Stimulated activated CD4-positive, alpha-beta T cell treated with anti-CD3 and anti-CD28 coated beads, TNF-alpha, amount 100 ng/mL, for 1 hour (primary cell): ENCODE data around the gene TOGARAM2.

Experiments used
- DNase-seq, 3 donors: peaks; one replicate each; pipeline ENCODE4 v3.0.0-alpha.2; 2020; ENCODE audit warnings: low read depth in 3 of 3, low spot score in 1 of 3

The TOGARAM2 gene

DNA sequence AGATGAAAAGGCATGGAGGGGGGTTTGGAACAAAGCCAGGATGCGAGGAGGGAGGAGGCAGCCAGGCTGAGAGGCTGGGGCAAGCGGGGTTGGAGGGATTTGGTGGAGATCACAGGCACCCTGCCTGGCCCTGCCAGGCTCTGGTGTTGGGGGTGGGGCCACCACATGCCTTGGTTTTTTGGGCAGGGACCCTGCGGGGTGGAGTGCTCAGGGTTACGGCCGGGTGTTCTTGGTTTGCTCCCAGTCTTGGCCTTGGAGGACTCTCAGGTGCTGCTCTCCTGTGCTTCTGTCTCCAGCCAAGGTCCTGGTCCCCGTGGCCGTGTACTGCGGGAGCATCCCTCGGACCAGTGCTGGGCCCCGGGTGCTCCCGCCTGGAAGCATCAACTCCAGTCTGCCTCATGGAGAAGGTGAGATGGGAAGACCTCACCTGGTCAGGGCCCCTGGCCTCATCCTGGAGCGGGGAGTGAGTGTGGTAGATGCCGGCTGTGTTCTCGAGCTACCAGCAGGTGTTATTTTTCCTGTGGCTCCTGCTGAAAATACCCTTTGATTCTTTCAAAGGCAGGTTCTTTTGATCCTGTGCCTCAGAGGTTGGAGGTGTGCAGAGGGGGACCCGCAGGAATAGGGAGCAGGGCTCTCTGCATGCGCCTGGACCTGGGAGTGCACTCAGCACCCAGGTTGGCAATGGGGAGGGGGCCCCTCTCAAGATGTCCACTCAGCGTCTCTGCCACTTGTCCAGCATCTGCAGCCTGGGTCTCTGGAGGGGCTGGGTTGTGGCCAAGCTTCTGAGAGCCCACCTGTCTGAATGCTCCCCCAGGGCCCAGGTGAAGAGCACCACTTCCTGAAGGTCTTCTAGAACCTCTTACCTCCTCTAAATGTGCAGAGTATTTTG is 17.0 kb downstream of the TOGARAM2 start:
- no peak for DNase-seq

DNA sequence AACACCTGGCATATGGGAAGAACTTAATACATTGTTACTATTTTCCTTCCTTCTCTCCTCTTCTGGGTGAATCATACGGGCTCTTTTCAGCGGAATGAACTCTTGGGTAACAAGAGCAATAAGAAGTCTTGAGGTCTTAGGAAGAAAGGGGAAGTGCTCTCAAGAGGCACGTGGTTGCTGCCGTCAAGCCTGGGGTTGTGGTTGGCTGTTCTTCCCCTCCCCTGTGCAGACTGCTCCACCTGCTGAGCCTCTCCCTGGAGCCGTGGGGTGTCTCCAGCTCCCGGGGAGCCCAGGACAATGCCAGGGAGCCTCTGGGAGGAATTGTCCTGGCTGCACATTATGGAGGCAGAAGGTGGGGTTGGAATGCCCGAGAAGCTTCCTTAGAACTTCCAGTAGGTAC is 19.4 kb downstream of the TOGARAM2 start:
- no peak for DNase-seq

DNA sequence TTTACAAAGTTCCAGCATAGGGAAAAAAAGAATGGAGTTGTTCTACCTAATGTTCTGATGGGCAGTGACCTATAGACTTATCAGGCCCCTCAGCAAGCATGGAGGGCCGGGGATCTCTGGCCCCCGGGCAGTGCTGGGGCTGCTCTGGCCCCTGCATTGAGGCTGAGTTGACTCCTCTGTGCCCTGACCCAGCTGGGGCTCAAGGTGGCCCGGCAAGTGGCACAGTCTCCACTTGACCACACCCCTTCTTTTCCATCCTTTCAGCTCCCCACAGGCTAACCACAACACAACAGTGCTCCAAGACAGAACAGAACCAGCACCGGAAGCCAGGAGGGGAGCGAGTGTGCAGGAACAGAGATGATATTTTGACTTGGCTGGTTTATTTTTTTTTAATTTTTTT is 19.9 kb downstream of the TOGARAM2 start:
- no peak for DNase-seq

DNA sequence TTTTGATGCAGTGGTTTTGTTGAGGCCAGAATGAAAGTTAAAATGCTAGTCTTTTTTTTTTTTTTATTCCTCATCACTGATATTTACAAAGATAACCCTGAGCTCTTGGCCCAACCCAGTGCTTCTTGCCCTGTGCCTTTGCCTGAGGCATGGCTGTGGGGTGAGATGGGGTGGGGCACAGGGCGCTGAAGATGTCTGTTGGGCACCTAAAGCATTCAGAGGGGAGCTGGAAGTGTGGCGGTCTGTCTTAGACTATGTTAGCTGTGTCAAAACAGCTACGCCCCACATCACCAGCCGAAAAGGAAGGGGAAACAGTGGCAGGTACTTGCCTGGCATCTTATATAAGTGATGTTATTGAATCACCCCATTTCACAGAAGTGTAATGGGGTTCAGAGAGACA is 20.7 kb downstream of the TOGARAM2 start:
- no peak for DNase-seq

DNA sequence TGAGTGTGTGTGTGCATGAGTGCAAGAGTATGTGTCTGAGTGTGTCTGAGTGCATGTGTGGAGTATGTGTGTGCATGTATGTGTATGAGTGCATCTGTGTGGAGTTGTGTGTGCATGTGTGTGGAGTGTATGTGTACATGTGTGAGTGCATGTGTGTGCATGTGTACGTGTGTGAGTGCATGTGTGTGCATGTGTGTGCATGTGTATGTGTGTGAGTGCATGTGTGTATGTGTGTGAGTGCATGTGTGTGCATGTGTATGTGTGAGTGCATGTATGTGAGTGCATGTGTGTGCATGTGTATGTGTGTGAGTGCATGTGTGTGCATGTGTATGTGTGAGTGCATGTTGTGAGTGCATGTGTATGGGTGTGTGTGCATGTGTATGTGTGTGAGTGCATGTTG is 23.7 kb downstream of the TOGARAM2 start:
- no peak for DNase-seq

DNA sequence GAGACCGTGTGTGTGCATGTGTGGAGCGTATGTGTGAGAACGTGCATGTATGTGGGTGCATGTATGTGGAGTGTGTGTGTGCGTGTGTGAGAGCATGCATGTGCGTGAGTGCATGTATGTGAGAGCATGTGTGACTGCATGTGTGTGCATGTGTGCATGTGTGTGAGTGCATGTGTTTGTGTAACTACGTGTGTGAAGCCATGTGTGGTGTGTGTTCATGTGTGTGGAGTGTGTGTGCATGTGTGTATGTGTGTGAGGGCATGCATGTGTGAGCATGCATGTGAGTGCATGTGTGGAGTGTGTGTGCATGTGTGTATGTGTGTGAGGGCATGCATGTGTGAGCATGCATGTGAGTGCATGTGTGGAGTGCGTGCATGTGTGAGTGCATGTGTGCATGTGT is 24.2 kb downstream of the TOGARAM2 start:
- no peak for DNase-seq

DNA sequence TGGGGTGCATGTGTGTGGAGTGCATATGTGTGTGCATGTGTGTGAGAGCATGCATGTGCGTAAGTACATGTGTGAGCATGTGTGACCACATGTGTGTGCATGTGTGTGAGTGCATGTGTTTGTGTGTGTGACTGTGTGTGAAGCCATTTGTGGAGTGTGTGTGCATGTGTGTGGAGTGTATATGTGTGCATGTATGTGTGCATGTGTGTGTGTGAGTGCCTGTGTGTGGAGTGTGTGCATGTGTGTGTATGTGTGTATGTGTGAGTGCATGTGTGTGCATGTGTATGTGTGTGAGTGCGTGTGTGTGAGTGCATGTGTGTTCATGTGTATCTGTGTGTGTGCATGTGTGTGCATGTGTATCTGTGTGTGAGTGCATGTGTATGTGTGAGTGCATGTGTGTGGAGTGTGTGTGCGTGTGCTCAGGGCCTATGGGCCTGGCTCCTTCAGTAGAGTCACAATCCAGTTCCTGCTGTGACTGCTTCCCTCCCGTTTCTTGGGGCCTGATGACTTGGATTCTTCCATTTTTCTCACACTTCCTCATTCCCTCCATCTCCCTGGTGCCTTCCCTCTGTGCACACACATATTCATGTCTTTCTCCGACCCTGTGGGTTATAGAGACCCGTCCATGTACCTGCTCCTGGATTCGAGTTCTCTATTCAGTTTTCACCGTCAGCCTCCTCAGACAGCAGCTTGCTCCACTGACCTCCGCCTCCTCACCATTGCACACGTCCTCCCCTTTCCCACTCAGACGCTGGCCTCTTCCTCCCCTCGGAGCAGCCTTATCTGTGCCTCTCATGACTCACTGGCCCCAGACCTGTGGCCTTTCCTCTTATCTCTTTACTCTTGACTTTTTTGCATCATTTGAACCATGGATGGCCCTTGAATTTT is 25.2 kb downstream of the TOGARAM2 start:
- no peak for DNase-seq

DNA sequence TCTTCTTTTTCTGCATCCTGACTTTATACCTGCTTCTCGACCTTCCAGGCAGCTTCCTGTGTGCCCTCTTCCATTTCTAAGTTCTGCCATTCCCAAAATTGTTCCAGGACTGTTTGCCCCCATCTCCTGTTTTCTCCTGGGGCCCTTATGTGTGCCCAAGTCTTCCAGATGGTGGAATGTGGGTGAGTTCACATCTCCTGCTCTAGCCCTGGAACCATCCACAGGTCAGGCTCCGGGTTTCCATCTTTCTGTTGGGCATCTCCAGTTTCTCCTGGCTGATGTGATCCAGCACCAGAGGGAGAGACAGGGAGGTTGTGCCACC is 25.8 kb downstream of the TOGARAM2 start:
- DNase-seq = no peak

DNA sequence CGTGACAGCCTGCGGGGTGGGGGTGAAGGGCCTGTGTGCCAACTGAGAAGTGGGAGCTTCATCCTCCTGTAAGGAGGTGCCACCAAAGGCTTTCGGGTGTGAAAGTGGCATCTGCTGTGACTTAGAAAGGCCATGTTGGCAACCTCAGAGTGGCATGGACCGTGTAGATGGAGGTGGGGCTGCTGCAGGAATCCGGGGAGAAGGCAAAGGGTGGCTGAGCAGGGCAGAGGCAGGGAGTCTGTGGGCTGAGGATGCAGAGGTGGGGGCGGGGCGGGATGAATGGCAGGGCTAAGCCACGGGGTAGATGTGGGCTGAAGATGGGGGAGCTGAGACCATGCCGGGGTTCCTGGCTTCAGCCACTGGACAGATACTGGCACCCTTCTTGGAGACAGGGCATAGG is 28.2 kb downstream of the TOGARAM2 start:
- DNase-seq = no peak

DNA sequence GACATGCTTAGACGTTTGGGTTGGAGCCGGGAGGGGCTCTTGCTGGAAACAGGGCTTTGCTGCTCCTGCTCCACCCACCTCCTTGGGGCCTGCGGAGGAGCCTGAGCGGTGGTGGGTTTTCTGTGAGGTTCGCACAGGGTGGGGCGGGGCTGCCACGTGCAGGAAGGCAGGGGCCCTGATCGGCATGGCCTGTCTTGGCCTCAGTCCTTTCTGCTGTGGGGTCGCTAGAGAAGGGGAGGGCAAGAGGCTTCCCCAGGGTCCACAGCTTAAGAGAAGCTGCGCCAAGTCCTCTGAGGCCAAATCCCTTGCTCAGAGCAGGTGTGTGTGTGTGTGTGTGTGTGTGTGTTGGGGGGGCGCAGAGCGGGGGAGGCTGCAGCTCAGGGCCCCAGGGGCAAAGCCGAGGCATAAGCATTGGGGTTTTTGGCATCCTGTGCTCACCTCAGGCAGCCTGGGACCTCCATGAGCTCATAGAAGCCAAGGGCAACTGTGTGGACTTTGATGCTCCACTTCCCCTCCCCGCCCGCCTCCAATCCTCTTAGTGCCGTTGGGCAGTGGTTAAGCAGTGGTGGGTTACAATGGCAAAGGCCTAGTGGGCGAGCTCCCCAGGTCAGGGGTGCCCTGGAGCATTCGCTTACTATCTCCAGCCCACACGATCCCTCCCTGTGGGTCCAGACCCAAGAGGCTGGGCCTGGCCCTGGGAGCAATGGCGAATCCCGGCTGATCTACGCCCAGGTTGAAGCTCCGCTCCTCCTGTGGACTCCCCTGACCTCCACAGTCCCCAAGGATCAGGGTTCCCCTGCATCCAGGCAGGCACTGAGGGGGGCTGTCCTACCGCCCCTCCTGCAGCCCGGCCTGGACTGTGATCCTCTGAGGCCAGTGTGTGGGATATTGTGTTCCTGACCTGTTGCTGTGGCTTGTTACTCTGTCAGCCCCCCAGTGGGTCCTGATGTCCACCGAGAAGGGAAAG is 28.9 kb downstream of the TOGARAM2 start:
- no peak for DNase-seq

DNA sequence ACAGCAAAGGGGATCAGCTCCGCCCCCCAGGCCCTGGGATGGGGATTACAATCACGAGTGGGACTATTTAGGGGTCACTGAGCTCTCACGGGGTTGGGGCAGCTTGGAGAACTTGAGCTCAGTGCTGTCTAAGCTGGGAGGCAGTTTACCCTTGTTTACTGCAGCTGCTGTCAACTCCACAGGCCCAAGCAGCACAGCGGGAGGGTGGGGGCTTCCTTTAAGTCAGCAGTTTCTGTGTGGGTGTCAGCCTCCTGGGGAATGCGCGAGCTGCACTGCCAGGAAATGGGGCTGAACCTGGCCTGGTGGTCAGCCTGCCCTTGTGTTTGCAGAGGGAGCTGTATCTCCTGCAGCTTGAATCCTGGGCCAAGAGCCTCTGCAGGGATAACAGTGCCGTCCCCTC is 29.8 kb downstream of the TOGARAM2 start:
- DNase-seq = no peak

DNA sequence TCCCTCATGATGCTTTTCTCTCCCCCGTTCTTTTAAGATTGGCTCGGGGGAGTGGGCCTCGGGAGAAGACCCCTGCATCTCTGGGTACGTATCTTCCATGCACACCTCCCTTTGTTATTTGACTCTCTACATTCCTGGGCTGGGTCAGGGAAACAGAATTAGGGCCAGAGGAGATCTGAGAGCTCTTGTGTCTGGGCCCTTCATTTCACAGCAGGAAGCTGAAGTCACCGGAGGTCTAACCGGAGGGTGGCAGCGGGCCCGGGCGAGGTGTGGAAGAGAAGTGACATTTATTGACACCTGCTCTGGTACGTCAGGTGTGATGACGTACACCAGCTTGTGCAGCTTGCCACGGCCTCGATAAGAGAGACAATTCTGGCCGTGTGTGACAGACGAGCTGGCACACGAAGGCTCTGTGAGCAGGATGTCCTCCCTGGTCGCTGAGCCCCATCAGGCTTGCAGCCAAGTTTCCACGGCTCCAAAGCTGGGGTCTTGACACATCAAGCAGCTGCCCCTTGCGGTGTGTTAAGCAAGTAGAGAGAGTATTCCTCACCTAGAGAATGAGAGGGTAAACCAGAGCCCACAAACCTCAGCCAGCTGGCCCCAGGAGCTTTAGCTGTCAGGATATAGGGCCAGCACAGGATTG is 30.4 kb downstream of the TOGARAM2 start:
- DNase-seq = peak in 2 of 3 donors; percentile 41 to 54

DNA sequence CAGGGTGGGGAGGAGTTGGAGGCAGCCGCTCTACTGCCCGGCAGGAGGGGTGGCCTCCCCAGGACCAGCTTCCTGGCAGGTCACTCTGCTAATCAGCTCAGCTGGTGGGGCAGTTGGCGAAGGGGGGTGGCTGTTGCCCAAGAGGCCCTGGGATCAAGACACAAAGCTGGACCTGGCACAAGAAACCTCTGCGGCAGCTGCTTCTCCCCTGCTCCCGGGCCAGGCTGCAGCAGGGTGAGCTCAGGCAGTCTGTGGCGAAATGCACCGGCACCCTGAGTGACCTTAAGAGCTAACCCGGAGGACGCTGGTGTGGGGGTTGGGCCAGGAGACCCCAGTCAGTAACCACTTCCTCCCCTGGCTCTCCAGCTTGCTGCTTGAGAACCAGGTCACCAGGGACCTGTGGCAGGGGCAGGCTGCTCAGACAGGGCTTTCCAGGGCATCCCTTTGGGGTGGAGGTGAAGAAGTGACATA is 31.1 kb downstream of the TOGARAM2 start:
- no peak for DNase-seq

DNA sequence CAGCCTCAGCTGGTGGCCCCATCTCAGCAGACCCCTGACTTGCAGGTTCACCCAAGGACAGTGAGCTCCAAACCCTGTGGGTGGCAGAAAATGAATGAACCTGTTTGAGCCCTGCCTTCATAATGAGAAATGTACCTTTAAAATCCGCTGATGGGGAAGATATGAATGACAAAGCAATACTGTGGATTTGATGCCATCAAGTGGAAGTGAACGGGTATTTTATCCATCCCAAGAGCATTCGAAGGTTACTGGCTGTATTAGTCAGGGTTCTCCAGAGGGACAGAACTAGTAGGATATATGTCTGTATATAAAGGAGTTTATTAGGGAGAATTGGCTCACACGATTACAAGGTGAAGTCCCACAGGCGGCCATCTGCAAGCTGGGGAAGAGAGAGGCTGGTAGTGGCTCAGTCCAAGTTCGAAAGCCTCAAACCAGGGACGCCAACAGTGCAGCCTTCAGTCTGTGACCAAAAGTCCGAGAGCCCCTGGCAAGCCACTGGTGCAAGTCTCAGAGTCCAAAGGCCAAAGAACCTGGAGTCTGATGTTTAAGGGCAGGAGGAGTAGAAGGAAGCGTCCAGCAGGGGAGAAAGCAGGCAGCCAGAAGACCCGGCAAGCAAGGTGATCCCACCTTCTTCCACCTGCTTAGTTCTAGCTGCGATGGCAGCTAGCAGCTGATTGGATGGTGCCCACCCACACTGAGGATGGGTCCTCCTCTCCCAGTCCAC is 32.1 kb downstream of the TOGARAM2 start:
- DNase-seq = no peak

DNA sequence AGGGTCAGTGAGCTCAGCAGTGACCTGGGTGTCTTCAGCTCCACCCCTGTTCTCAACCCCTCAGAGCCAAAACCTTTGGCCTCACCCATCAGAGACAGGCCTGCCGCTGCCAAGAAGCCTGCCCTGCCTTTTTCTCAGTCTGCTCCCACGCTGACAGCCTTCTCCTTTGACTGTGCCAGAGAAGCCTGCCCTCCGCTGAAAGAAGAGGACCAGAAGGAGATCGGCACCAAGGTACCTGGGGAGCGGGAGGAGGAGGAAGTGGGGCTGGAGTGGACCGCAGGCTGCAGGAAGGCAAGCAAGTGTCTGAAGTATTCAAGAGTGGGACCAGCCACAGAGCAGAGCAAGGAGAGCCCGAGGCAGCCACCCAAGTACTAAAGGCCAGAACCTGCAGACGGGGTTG is 33.2 kb downstream of the TOGARAM2 start:
- DNase-seq = no peak

DNA sequence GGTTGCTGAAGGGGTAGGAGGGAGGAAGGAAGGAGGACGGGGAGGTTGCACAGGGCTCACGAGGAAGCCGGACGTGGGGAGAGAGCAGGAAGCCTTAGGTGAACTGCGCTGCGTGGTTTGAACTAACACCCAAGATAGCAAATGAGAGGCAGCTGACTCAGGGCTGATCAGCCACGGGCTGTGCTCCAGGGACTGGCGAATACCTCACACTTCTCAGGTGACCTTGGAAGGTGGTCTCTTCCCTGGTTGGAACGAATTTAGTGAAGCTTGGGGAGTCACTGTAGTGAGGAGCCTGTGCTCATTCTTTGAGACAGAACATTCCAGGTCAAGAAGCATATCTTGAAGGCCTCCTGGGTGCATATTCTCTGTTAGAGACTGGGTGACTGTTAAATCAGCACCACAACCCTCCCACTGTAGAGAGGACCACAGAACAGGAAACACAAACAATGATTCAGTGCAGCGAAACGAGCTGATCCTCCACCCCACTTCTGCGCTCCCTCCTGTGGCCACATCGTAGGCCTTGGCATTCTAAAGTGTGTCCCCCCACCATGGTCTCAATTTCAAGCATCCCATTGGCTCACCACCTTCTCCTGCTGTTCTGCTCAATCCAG is 33.8 kb downstream of the TOGARAM2 start:
- peak; percentile 29 to 43 (median 42) for DNase-seq

DNA sequence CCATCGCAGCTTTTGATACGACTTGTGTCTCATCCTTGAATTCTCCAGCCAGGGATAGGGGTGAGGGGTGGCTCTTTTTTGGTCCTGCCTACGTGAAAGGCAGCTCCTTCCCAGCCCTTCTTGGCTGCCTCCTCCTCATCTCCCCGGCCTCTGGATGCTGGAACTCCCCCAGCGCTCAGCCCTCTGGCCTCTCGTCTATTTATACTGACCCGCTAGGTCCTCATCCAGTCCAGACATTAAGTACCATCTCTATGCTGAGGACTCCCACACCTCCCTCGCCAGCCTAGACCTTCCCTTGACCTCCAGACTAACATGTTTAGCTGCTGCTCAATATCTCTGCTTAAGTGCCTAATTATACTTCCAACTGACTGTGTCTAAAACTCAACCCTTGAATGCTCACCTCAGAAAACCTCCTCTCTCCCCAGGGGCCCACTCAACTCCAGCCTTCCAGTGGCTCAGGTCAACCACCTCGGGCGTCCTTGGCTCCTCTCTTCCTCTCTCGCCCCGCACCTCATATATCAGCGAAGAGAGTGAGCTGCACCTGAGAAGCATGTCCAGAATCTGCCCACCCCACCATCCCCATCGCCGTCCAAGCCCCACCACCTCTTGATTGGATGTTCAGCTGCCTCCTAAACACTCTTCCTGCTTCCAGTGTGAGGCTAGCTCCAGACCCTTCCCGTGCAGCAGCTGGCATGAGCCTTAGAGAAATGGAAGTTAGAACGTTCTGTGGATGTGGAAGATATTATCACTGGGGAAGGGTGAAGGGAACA is 34.8 kb downstream of the TOGARAM2 start:
- DNase-seq = no peak

DNA sequence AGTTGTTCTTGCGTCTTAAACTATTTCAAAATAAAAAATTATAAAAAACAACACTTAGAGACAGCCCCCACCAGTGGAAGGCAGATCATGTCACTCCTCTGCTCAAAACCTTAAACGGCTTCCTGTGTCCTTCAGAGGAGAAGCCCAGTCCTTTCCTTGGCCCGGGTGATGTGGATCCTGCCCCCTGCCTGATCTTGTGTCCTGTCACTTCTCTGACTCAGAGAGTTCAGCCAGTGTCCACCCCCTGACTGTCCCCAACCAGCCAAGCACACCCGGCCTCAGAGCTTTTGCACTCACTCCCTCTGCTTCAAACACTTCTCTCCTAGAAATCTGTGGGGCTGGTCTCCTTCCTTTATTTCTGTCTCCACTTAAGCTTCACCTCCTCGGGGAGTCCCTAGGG is 35.4 kb downstream of the TOGARAM2 start:
- DNase-seq = no peak
